Neural cell (in vitro differentiated cells): ENCODE measurements around the gene VENTX. TPM values are rescaled to one million over a fixed set of nuclear protein-coding genes. Genes with fewer than 3 reads are reported as not detected.

ENCODE experiments used
- H2AFZ ChIP-seq: fragments of 200-600, 300-800 bp; sonication (generic), shearing (Covaris generic); 2 replicates; pipeline ENCODE4 v1.6.0; 2014; ENCODE audit warnings: low read depth, mild to moderate bottlenecking, antibody characterized with exemption, low read length, moderate library complexity
- H3F3A ChIP-seq: fragments of 200-600 bp; shearing (Covaris generic); 2 replicates; pipeline ENCODE4 v1.6.1; 2016; ENCODE audit warnings: mild to moderate bottlenecking, moderate library complexity, mixed read lengths, antibody characterized with exemption, low read length; ENCODE audit not compliant: insufficient read depth, poor library complexity, severe bottlenecking
- H3K27ac ChIP-seq: fragments of 200-600, 300-800 bp; sonication (generic), shearing (Covaris generic); 2 replicates; pipeline ENCODE4 v1.5.1; 2014; ENCODE audit warnings: mild to moderate bottlenecking, low read length, moderate library complexity
- H3K27me3 ChIP-seq: fragments of 300-800, 200-600 bp; sonication (generic), shearing (Covaris generic); 2 replicates; pipeline ENCODE4 v1.6.0; 2014; ENCODE audit warnings: mild to moderate bottlenecking, low read depth, low read length, moderate library complexity; ENCODE audit not compliant: insufficient read depth
- H3K36me3 ChIP-seq: fragments of 300-800, 200-600 bp; sonication (generic), shearing (Covaris generic); 2 replicates; pipeline ENCODE4 v1.5.1; 2014; ENCODE audit warnings: mild to moderate bottlenecking, antibody characterized with exemption, low read length, moderate library complexity; ENCODE audit not compliant: insufficient read depth
- H3K4me2 ChIP-seq: fragments of 300-800, 200-600 bp; sonication (generic), shearing (Covaris generic); 2 replicates; pipeline ENCODE4 v1.6.0; 2014; ENCODE audit warnings: mild to moderate bottlenecking, low read length
- H3K4me3 ChIP-seq: fragments of 300-800, 200-600 bp; sonication (generic), shearing (Covaris generic); 2 replicates; pipeline ENCODE4 v1.5.1; 2014; ENCODE audit warnings: mild to moderate bottlenecking, low read length, moderate library complexity
- H3K79me2 ChIP-seq: fragments of 200-600 bp; shearing (Covaris generic); replicated peaks from 2 replicates; pipeline ENCODE4 v1.6.0; 2014; ENCODE audit warnings: mild to moderate bottlenecking, low read length, moderate library complexity; ENCODE audit not compliant: insufficient read depth
- H3K9ac ChIP-seq: fragments of 300-800, 200-600 bp; sonication (generic), shearing (Covaris generic); 2 replicates; pipeline ENCODE4 v1.6.1; 2016; ENCODE audit warnings: mild to moderate bottlenecking, low read length, mixed read lengths
- H3K9me2 ChIP-seq: fragments of 200-600 bp; shearing (Covaris generic); 2 replicates; pipeline ENCODE4 v1.6.1; 2016; ENCODE audit warnings: mild to moderate bottlenecking, low read length, mixed read lengths; ENCODE audit not compliant: insufficient read depth
- H3K9me3 ChIP-seq: fragments of 200-600, 300-800 bp; sonication (generic), shearing (Covaris generic); 2 replicates; pipeline ENCODE4 v1.6.1; 2016; ENCODE audit warnings: mild to moderate bottlenecking, mixed run types, low read length, moderate library complexity, mixed read lengths
- H4K20me1 ChIP-seq: fragments of 200-600 bp; shearing (Covaris generic); 2 replicates; pipeline ENCODE4 v1.6.1; 2016; ENCODE audit warnings: mild to moderate bottlenecking, mixed run types; ENCODE audit not compliant: insufficient read depth
- EP300 ChIP-seq: fragments of 450-650 bp; conservative IDR thresholded peaks from 2 replicates; pipeline ENCODE4 v1.6.1; 2014; ENCODE audit warnings: antibody characterized with exemption, mild to moderate bottlenecking, moderate library complexity; ENCODE audit not compliant: poor library complexity, severe bottlenecking
- EZH2 ChIP-seq: fragments of 200-600, 300-800 bp; shearing (Covaris generic), sonication (generic); IDR thresholded peaks from 2 replicates; pipeline ENCODE4 v1.6.1; 2014; ENCODE audit warnings: antibody characterized with exemption, low read length, borderline replicate concordance, mild to moderate bottlenecking; ENCODE audit not compliant: insufficient read depth, poor library complexity, severe bottlenecking
- MXI1 ChIP-seq: fragments of 450-650 bp; conservative IDR thresholded peaks from 2 replicates; pipeline ENCODE4 v1.6.1; 2014; ENCODE audit warnings: antibody characterized with exemption, mild to moderate bottlenecking; ENCODE audit not compliant: poor library complexity, severe bottlenecking
- POLR2AphosphoS5 ChIP-seq: IDR thresholded peaks from 2 replicates; pipeline ENCODE4 v1.6.1; 2012
- RAD21 ChIP-seq: fragments of 450-650 bp; conservative IDR thresholded peaks from 2 replicates; pipeline ENCODE4 v1.6.1; 2014; ENCODE audit warnings: antibody characterized with exemption, mild to moderate bottlenecking, moderate library complexity
- REST ChIP-seq: IDR thresholded peaks from 2 replicates; pipeline ENCODE4 v1.6.1; 2012; ENCODE audit warnings: borderline replicate concordance
- SMC3 ChIP-seq: fragments of 450-650 bp; conservative IDR thresholded peaks from 2 replicates; pipeline ENCODE4 v1.6.1; 2014; ENCODE audit warnings: antibody characterized with exemption, mild to moderate bottlenecking, moderate library complexity; ENCODE audit not compliant: poor library complexity
- TAF1 ChIP-seq: IDR thresholded peaks from 2 replicates; pipeline ENCODE4 v1.6.1; 2012; ENCODE audit warnings: low read depth
- polyA plus RNA-seq: library from polyadenylated mRNA; depleted of rRNA; stranded (reverse); fragments of >200 nt; gene quantifications from 2 replicates; pipeline ENCODE4 v1.2.3, GENCODE V29; 2014
- TF ChIP-seq, protein P1 (sequence below): fragments of 450-650 bp; IDR thresholded peaks from 2 replicates; pipeline ENCODE4 v1.5.1; 2014; ENCODE audit warnings: antibody characterized with exemption, mild to moderate bottlenecking, moderate library complexity; ENCODE audit not compliant: poor library complexity, severe bottlenecking

Gene VENTX
- polyA plus RNA-seq, 1 donor from 2014 or later: not detected

- H3K9ac ChIP-seq: no peak overlapping the region
- no peak overlapping the region for H3K4me3 ChIP-seq
- no peak overlapping the region for H2AFZ ChIP-seq
- no peaks in the 10 kb centered on the region for H3K9me2 ChIP-seq
- TF ChIP-seq MXI1 (no peak), SMC3 (no peak), TAF1 (no peak), EZH2 (no peak), EP300 (no peak), RAD21 (no peak), POLR2AphosphoS5 (no peak), REST (no peak)
- TF ChIP-seq, protein P1, sequence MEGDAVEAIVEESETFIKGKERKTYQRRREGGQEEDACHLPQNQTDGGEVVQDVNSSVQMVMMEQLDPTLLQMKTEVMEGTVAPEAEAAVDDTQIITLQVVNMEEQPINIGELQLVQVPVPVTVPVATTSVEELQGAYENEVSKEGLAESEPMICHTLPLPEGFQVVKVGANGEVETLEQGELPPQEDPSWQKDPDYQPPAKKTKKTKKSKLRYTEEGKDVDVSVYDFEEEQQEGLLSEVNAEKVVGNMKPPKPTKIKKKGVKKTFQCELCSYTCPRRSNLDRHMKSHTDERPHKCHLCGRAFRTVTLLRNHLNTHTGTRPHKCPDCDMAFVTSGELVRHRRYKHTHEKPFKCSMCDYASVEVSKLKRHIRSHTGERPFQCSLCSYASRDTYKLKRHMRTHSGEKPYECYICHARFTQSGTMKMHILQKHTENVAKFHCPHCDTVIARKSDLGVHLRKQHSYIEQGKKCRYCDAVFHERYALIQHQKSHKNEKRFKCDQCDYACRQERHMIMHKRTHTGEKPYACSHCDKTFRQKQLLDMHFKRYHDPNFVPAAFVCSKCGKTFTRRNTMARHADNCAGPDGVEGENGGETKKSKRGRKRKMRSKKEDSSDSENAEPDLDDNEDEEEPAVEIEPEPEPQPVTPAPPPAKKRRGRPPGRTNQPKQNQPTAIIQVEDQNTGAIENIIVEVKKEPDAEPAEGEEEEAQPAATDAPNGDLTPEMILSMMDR: no peak
- no peaks in the 10 kb centered on the region for H3K9me3 ChIP-seq
- H3K79me2 ChIP-seq: no peaks in the 10 kb centered on the region
- H4K20me1 ChIP-seq: no peaks in the 10 kb centered on the region
- H3K27me3 ChIP-seq: no peaks in the 10 kb centered on the region
- no peaks in the 10 kb centered on the region for H3F3A ChIP-seq
- no peaks in the 10 kb centered on the region for H3K36me3 ChIP-seq
- H3K27ac ChIP-seq: no peak overlapping the region
- no peak overlapping the region for H3K4me2 ChIP-seq
Observed at GRCh38 chr10:133207041-133207600, 30.5 kb upstream of the VENTX start.

GRCh38 chr10:133207627-133208026, 30.0 kb upstream of the VENTX start:
- Histone ChIP-seq H3K9me3 (no peaks in the 10 kb centered on the region), H3F3A (no peaks in the 10 kb centered on the region), H3K9me2 (no peaks in the 10 kb centered on the region), H3K4me3 (no peak overlapping the region), H3K79me2 (no peaks in the 10 kb centered on the region), H2AFZ (no peak overlapping the region), H3K36me3 (no peaks in the 10 kb centered on the region), H3K9ac (no peak overlapping the region), H3K27ac (no peak overlapping the region), H3K27me3 (no peaks in the 10 kb centered on the region), H4K20me1 (no peaks in the 10 kb centered on the region), H3K4me2 (no peak overlapping the region)
- TF ChIP-seq EZH2 (no peak), TAF1 (no peak), REST (no peak), MXI1 (no peak), SMC3 (no peak), POLR2AphosphoS5 (no peak), RAD21 (no peak)
- TF ChIP-seq, protein P1: no peak
